K562 (cell line): Measurements from ENCODE around the gene TGFBR2. TPM values are rescaled to one million over a fixed set of nuclear protein-coding genes. Genes with fewer than 3 reads are reported as not detected.

Experiments used
- ATAC-seq: fragments of 200-7000 bp; cut with Tn5 transposase; 3 replicates; pipeline ENCODE4 v1.9.1; 2020; ENCODE audit warnings: moderate library complexity
- BruUV-seq: library from RNA; stranded (reverse); fragments of 400-500 nt; replicated peaks from 2 replicates; lab custom pipeline; 2021; lab: Mats Ljungman, UMichigan
- CTCF ChIA-PET: fragments of 300-600 bp; formaldehyde crosslinking; extraction: SDS; loops from one replicate; lab custom pipeline; 2021; ENCODE audit warnings: low intra/inter-chr PET ratio; lab: Yijun Ruan, JAX
- POLR2A ChIA-PET: fragments of 300-600, 350-650 bp; sonication (Branson Sonifier 250); formaldehyde crosslinking; extraction: SDS; loops from one replicate; lab custom pipeline; 2021; ENCODE audit warnings: antibody characterized with exemption, inconsistent platforms; lab: Yijun Ruan, JAX
- DNase-seq, 4 experiments: peaks; one replicate each; pipeline versions ENCODE4 v3.0.0 to v3.0.0-alpha.2; 2011 to 2018; ENCODE audit warnings: low spot score in 3 of 4, mixed read lengths in 3 of 4; ENCODE audit errors: extremely low read depth in 1 of 4
- FAIRE-seq: peaks from 2 replicates; lab custom pipeline; 2011; peaks lifted over from hg19 to GRCh38; lab: Jason Lieb, UNC
- H2AFZ ChIP-seq: 2 replicates; pipeline ENCODE4 v1.6.0; 2011; ENCODE audit warnings: low read depth, low read length, control low read depth, inconsistent platforms
- H3K27ac ChIP-seq: fragments of 200-600 bp; 3 replicates; pipeline ENCODE4 v1.8.0; 2011; ENCODE audit warnings: low read depth, mild to moderate bottlenecking, control low read depth, inconsistent platforms, low read length, moderate library complexity, mixed read lengths; ENCODE audit errors: extremely low read depth
- H3K27me3 ChIP-seq, 2 experiments: fragments of 300-600 bp in 1 of 2; 2 replicates in 1 of 2; 3 replicates in 1 of 2; pipeline versions ENCODE4 v1.6.0 to v1.8.0; 2011; ENCODE audit warnings: inconsistent platforms in 2 of 2, low read length in 2 of 2, mild to moderate bottlenecking in 1 of 2, mixed read lengths in 1 of 2, moderate library complexity in 1 of 2; ENCODE audit not compliant: control insufficient read depth in 2 of 2, insufficient read depth in 2 of 2
- H3K36me3 ChIP-seq: fragments of 300-600 bp; 3 replicates; pipeline ENCODE4 v1.8.0; 2011; ENCODE audit warnings: mild to moderate bottlenecking, low read length, inconsistent platforms; ENCODE audit not compliant: control insufficient read depth, insufficient read depth
- H3K4me1 ChIP-seq, 2 experiments: fragments of 200-600 bp in 1 of 2; replicated peaks in 1 of 2; 2 replicates in 1 of 2; 3 replicates in 1 of 2; pipeline versions ENCODE4 v1.5.1 to v1.8.0; 2011; ENCODE audit warnings: inconsistent platforms in 2 of 2, low read length in 2 of 2, mild to moderate bottlenecking in 1 of 2, mixed read lengths in 1 of 2, moderate library complexity in 1 of 2; ENCODE audit not compliant: control insufficient read depth in 2 of 2, insufficient read depth in 2 of 2
- H3K4me2 ChIP-seq: 2 replicates; pipeline ENCODE4 v1.6.1; 2011; ENCODE audit warnings: low read length, control low read depth, inconsistent platforms, mixed read lengths; ENCODE audit not compliant: insufficient read depth
- H3K4me3 ChIP-seq: fragments of 200-600 bp; sonication (generic), shearing (Covaris generic); 2 replicates; pipeline ENCODE4 v1.5.1; 2016; ENCODE audit warnings: control low read depth, inconsistent platforms
- H3K79me2 ChIP-seq: fragments of 200-600 bp; 3 replicates; pipeline ENCODE4 v1.8.0; 2011; ENCODE audit warnings: low read length, inconsistent platforms; ENCODE audit not compliant: control insufficient read depth, insufficient read depth
- H3K9ac ChIP-seq, 2 experiments: 2 replicates each; pipeline versions ENCODE4 v1.6.0 to v1.6.1; 2011; ENCODE audit warnings: low read depth in 2 of 2, low read length in 2 of 2, control low read depth in 1 of 2, inconsistent platforms in 1 of 2, mild to moderate bottlenecking in 1 of 2, mixed read lengths in 1 of 2; ENCODE audit not compliant: insufficient read depth in 1 of 2
- H3K9me1 ChIP-seq: one replicate; pipeline ENCODE4 v1.6.0; 2011; ENCODE audit warnings: inconsistent platforms, mild to moderate bottlenecking, low read length, moderate library complexity; ENCODE audit not compliant: control insufficient read depth, insufficient read depth
- H3K9me3 ChIP-seq: replicated peaks from 2 replicates; pipeline ENCODE4 v1.5.1; 2011; ENCODE audit warnings: low read depth, low read length, inconsistent platforms; ENCODE audit not compliant: control insufficient read depth, insufficient read depth
- H4K20me1 ChIP-seq: replicated peaks from 2 replicates; pipeline ENCODE4 v1.6.1; 2011; ENCODE audit warnings: low read length, inconsistent platforms, mixed read lengths; ENCODE audit not compliant: control insufficient read depth, insufficient read depth
- BRD4 ChIP-seq: fragments of 200-600 bp; sonication (generic); IDR thresholded peaks from 2 replicates; pipeline ENCODE4 v1.6.1; 2017; ENCODE audit warnings: inconsistent platforms
- NRF1 ChIP-seq, 2 experiments: fragments of 450-650 bp; IDR thresholded peaks in 1 of 2; conservative IDR thresholded peaks in 1 of 2; 2 replicates each; pipeline ENCODE4 v1.6.1; 2014; ENCODE audit warnings: mild to moderate bottlenecking in 2 of 2
- WGBS: fragments of 100-300 bp; shearing (Covaris generic); methylation state at CpG from one replicate; pipeline ENCODE4 v1.1.6; 2016; ENCODE audit warnings: low coverage, mixed read lengths; ENCODE audit not compliant: insufficient coverage; ENCODE audit errors: missing lambda C conversion rate; 5-methylcytosine and 5-hydroxymethylcytosine counted together
- in situ Hi-C: fragments of 300-500 bp; cut with MboI; formaldehyde crosslinking; loops from 4 replicates; pipeline ENCODE4 v1.15.0; 2018; ENCODE audit warnings: inconsistent platforms, mixed read lengths
- intact Hi-C: fragments of 100-400 bp; cut with micrococcal nuclease; formaldehyde crosslinking; loops from 2 replicates; pipeline ENCODE4 v1.14.2; 2022
- polyA plus RNA-seq, 8 experiments: library from polyadenylated mRNA; depleted of rRNA in 4 of 8; stranded (reverse) in 5 of 8; unstranded in 3 of 8; fragments of >200 nt; fragmentation: Nextera tagmentation in 2 of 8; fragmentation: Illumina TruSeq in 1 of 8; extraction: Ambion mirVana in 2 of 8; extraction: Trizol in 1 of 8; gene quantifications; 2 replicates each; pipeline versions ENCODE4 v1.2.1 to v1.2.3, GENCODE V29; 2011 to 2014; ENCODE audit warnings: inconsistent platforms in 1 of 8, missing spikeins in 1 of 8
- total RNA-seq, 7 experiments: library from RNA; depleted of rRNA in 6 of 7; stranded (reverse); fragments of >200 nt in 6 of 7; fragmentation: Illumina TruSeq in 2 of 7; extraction: Trizol in 2 of 7; gene quantifications; 2 replicates each; pipeline versions ENCODE4 v1.2.1 to v1.2.3, GENCODE V29; 2011 to 2021; ENCODE audit warnings: low replicate concordance in 1 of 7
- TF ChIP-seq, protein P1 (sequence below): fragments of 450-650 bp; formaldehyde crosslinking; IDR thresholded peaks from 2 replicates; pipeline ENCODE4 v1.4.0; 2022; ENCODE audit warnings: mild to moderate bottlenecking, moderate library complexity

The TGFBR2 gene
- total and polyA plus RNA-seq, 9 of the 15 experiments (the other 6 are each of a cell fraction or from before 2014, with no cell fraction given): 0.11 to 0.84 (median 0.24) TPM

DNA sequence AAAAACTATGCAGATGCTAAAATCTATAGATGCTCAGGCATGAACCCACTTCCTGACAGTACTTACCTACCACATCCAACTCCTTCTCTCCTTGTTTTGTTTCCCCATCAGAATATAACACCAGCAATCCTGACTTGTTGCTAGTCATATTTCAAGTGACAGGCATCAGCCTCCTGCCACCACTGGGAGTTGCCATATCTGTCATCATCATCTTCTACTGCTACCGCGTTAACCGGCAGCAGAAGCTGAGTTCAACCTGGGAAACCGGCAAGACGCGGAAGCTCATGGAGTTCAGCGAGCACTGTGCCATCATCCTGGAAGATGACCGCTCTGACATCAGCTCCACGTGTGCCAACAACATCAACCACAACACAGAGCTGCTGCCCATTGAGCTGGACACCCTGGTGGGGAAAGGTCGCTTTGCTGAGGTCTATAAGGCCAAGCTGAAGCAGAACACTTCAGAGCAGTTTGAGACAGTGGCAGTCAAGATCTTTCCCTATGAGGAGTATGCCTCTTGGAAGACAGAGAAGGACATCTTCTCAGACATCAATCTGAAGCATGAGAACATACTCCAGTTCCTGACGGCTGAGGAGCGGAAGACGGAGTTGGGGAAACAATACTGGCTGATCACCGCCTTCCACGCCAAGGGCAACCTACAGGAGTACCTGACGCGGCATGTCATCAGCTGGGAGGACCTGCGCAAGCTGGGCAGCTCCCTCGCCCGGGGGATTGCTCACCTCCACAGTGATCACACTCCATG lies 65.3 kb downstream of the TGFBR2 start:
- ChIA-PET CTCF (no interaction called here), POLR2A (interaction anchor here (0.6 to 1.0 kb wide), 3 partner anchors 22 to 463 kb away, joined by 3 to 4 read pairs (median 3); no protein-coding TSS in a partner anchor)
- H3K79me2 ChIP-seq: no peaks in the 10 kb centered on the region
- no peaks in the 10 kb centered on the region for H4K20me1 ChIP-seq
- H3K4me2 ChIP-seq: no peak overlapping the region
- in situ Hi-C loops (no loop called here), intact Hi-C loops (no loop called here)
- FAIRE-seq: no peak
- no peak overlapping the region for H3K27ac ChIP-seq
- DNase-seq: peak in 1 of 4 experiments; percentile 6
- H3K36me3 ChIP-seq: no peaks in the 10 kb centered on the region
- no peaks in the 10 kb centered on the region for H3K4me1 ChIP-seq
- ATAC-seq: no peak; the same call in 2 of the 3 replicates
- no peaks in the 10 kb centered on the region for H3K27me3 ChIP-seq
- no TSS peak for BruUV-seq
- 2% methylated on average over 20 of the region's 20 CpGs for WGBS
- no peaks in the 10 kb centered on the region for H3K9me1 ChIP-seq
- no peak overlapping the region for H3K4me3 ChIP-seq
- TF ChIP-seq, protein P1, sequence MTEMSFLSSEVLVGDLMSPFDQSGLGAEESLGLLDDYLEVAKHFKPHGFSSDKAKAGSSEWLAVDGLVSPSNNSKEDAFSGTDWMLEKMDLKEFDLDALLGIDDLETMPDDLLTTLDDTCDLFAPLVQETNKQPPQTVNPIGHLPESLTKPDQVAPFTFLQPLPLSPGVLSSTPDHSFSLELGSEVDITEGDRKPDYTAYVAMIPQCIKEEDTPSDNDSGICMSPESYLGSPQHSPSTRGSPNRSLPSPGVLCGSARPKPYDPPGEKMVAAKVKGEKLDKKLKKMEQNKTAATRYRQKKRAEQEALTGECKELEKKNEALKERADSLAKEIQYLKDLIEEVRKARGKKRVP: peak; percentile 29; the same call in 1 of the 2 replicates
- TF ChIP-seq BRD4 (no peak), NRF1 (conservative IDR thresholded peaks at IDR 0.05 in 1 of 2, IDR thresholded peaks at IDR 0.05 in 1 of 2) (0 out of 4 replicates have a peak, but pooled peaks of 1 of the 2 experiments have one; percentile 14)
- no peak overlapping the region for H3K9ac ChIP-seq
- no peak overlapping the region for H2AFZ ChIP-seq
- H3K9me3 ChIP-seq: no peaks in the 10 kb centered on the region
